ENCODE data around the gene NOC3L. TPM values are rescaled to one million over a fixed set of nuclear protein-coding genes. Genes with fewer than 3 reads are reported as not detected.
"Not testable (repeated sequence)": the region's sequence is repeated elsewhere in the genome, so short reads cannot be mapped to it uniquely, and the experiment has no call there.

The NOC3L gene, protein sequence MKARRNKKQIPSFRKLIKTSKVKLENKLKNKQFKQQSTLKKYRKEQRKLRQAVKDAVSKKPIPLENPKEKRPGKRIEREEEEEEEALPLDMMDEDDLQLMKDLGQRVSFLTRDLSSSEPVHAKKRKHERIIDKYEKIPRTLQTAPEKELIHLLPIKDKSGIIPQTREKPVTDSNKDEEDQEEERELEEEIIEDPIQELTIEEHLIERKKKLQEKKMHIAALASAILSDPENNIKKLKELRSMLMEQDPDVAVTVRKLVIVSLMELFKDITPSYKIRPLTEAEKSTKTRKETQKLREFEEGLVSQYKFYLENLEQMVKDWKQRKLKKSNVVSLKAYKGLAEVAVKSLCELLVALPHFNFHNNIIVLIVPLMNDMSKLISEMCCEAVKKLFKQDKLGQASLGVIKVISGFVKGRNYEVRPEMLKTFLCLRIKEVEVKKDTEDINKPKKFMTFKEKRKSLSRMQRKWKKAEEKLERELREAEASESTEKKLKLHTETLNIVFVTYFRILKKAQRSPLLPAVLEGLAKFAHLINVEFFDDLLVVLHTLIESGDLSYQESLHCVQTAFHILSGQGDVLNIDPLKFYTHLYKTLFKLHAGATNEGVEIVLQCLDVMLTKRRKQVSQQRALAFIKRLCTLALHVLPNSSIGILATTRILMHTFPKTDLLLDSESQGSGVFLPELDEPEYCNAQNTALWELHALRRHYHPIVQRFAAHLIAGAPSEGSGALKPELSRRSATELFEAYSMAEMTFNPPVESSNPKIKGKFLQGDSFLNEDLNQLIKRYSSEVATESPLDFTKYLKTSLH
- total RNA-seq (2014; rRNA removed; shearing (Covaris generic)), result 32.8 and 40.0 TPM in 2 replicates

DNA sequence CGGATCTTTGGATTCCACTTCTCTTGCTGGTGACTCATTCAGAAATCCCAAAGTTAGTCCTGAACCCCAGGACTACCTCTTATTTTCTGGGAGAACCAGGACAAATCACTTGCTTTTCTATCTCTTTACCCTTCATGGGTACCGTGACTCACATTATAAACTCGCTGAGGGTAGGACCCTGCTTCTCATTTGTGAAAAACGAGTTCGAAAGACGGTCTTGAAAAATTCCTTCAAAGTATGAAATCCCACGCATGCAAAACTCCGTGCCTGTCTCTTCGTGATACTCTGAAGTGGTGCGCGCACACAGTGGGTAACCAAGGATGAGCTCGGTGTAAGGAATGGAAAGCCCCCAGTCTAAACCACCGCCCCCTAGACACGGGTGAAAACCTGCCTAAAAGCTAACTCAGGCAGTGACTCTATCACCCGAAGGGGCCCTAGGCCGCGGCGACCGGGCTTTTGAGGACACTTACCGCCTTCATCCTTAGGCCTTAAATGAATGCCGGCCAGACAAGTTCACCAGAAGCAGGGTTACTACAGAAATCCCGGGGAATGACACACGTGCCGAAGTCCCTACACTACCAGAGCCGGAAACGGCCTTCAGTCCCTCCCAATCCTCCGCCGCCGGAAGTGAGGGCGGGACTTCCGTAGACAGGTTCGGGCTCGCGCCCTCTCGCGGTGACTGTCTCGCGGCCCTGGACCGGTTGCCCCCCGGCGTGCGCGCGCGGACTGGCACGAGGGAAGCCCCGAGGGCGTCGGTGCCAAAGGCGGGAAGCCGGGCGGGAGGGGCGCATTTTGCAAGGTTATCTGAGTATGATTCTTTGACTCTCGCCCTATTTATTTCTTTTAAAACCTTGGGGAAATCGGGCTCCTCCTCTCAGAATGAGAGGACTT is at the start of gene NOC3L:
TSS of gene NOC3L (minus strand) at position 580 of the 891 bp plus-strand sequence. CDS start at position 479, 101 bp downstream.
- peaks cover 3% of the 10 kb centered on the region; the same call in 1 of the 2 replicates for H3K27me3 ChIP-seq (ENCODE audit: control insufficient read depth, insufficient read depth, low read length)
- H3K36me3 ChIP-seq (replicated peaks; ENCODE audit: control insufficient read depth, insufficient read depth, low read length), result peaks cover 7% of the 10 kb centered on the region
- H3K4me3 ChIP-seq (ENCODE audit: insufficient read depth, low read depth, low read length), result peak within 1 kb of the TSS; percentile 72
- peak; percentile 92 for DNase-seq

DNA sequence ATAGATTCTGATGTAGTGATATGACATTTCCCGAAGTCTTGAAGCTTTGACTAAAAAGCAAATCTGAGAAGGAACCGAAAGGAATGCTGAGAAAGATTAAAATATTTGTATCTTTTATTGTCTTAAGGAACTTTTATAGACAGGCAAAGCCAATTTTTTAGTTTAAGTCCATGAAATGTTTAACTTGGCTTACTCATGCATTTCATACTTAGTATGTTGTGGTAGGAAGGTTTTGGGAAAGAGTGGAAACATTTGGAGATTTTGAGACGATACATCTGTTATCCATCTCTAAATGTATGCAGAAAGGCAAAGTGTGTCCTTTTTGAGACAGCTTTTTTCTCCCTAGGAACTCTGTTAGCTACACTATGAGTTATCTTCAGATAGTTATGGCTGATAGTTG is 49.7 kb upstream of the NOC3L start:
- DNase-seq, result no peak
- Histone ChIP-seq H3K4me3 (ENCODE audit: insufficient read depth, low read depth, low read length) (no peak overlapping the region), H3K36me3 (replicated peaks; ENCODE audit: control insufficient read depth, insufficient read depth, low read length) (no peaks in the 10 kb centered on the region), H3K27me3 (ENCODE audit: control insufficient read depth, insufficient read depth, low read length) (no peaks in the 10 kb centered on the region)

GRCh38 chr10:94411304-94411703 is 48.6 kb upstream of the NOC3L start:
- no peak for DNase-seq
- Histone ChIP-seq H3K27me3 (ENCODE audit: control insufficient read depth, insufficient read depth, low read length) (no peaks in the 10 kb centered on the region; the same call in 1 of the 2 replicates), H3K4me3 (ENCODE audit: insufficient read depth, low read depth, low read length) (no peak overlapping the region), H3K36me3 (replicated peaks; ENCODE audit: control insufficient read depth, insufficient read depth, low read length) (no peaks in the 10 kb centered on the region)

GRCh38 chr10:94409021-94409657 is 46.4 kb upstream of the NOC3L start:
- no peak for DNase-seq
- Histone ChIP-seq H3K27me3 (ENCODE audit: control insufficient read depth, insufficient read depth, low read length) (peaks cover 11% of the 10 kb centered on the region), H3K4me3 (ENCODE audit: insufficient read depth, low read depth, low read length) (no peak overlapping the region), H3K36me3 (replicated peaks; ENCODE audit: control insufficient read depth, insufficient read depth, low read length) (no peaks in the 10 kb centered on the region)

DNA sequence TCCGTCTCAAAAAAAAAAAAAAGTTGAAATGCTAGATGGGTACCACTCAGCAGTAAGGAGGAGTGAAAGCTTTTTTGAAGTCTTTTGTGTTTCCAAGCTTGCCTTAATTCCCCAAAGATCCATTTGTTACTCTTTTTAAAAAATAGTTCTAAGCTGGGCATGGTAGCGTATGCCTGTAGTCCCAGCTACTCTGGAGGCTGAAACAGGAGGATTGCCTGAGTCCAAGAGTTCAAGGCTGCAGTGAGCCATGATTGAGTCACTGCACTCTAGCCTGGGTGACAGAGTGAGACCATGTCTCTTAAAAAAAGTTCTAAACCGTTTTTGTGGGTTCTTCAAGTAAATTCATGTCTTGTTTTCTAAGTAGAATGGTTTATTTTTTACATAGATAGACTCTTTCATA is 44.9 kb upstream of the NOC3L start:
- Histone ChIP-seq H3K4me3 (ENCODE audit: insufficient read depth, low read depth, low read length) (no peak overlapping the region), H3K27me3 (ENCODE audit: control insufficient read depth, insufficient read depth, low read length) (peaks cover 25% of the 10 kb centered on the region), H3K36me3 (replicated peaks; ENCODE audit: control insufficient read depth, insufficient read depth, low read length) (no peaks in the 10 kb centered on the region)
- no peak for DNase-seq

DNA sequence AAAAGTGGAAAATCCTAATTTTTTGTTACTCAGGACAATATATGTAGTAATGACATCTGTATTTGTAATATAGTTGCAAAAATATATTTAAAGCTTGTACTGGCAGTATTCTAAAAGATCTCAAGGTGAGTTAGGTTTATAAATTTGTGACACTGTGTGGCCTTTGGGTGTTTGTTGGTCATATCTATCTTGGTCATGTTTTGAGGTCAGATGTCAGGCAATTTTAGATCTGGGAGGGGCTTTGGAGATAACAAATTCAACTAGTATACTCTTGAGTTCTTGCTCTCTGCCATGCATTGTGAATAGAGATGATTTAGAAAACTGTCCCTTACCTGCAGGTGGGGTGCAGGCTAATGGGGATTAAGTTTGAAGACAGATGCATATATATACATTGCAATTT is 42.7 kb upstream of the NOC3L start:
- H3K4me3 ChIP-seq (ENCODE audit: insufficient read depth, low read depth, low read length), result no peak overlapping the region
- peaks cover 27% of the 10 kb centered on the region for H3K27me3 ChIP-seq (ENCODE audit: control insufficient read depth, insufficient read depth, low read length)
- DNase-seq, result no peak
- no peaks in the 10 kb centered on the region for H3K36me3 ChIP-seq (replicated peaks; ENCODE audit: control insufficient read depth, insufficient read depth, low read length)

GRCh38 chr10:94403380-94404213 is 40.9 kb upstream of the NOC3L start:
- DNase-seq, result peak; percentile 78
- Histone ChIP-seq H3K27me3 (ENCODE audit: control insufficient read depth, insufficient read depth, low read length) (peaks cover 27% of the 10 kb centered on the region), H3K36me3 (replicated peaks; ENCODE audit: control insufficient read depth, insufficient read depth, low read length) (no peaks in the 10 kb centered on the region), H3K4me3 (ENCODE audit: insufficient read depth, low read depth, low read length) (peak overlapping the region; percentile 70)

GRCh38 chr10:94402843-94403379 is 40.2 kb upstream of the NOC3L start:
- peak overlapping the region; percentile 70 for H3K4me3 ChIP-seq (ENCODE audit: insufficient read depth, low read depth, low read length)
- H3K36me3 ChIP-seq (replicated peaks; ENCODE audit: control insufficient read depth, insufficient read depth, low read length), result no peaks in the 10 kb centered on the region
- peaks cover 27% of the 10 kb centered on the region for H3K27me3 ChIP-seq (ENCODE audit: control insufficient read depth, insufficient read depth, low read length)
- DNase-seq, result peak; percentile 82

DNA sequence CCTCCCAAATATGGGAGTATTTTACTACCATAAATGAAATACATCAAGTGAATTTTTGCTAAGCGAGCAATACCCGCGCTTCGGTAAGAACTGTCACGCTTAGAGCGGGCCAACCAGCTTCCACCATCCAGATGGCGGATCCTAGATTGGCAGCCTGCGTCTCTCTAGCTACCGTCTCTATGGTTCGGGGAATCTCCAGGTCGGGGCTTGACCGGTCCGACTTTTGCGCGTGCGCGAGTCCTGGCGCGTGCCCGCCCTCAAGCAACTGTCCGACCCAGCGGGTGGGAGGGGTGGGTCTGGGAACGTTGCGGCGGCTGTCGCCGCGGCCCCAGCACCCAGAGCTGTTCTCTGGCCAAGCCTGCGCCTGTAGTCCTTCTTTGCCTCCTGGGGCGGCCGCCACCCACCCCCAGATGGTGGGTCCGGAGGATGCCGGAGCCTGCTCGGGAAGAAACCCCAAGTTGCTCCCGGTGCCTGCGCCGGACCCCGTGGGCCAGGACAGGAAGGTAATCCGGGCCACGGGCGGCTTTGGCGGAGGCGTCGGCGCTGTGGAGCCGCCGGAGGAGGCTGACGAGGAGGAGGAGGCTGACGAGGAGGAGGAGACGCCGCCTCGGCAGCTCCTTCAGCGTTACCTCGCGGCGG is 39.6 kb upstream of the NOC3L start, which contains the start of gene TBC1D12:
TSS of gene TBC1D12 (plus strand) at position 338 of the 639 bp plus-strand sequence. CDS start at position 411, 73 bp downstream.
- H3K27me3 ChIP-seq (ENCODE audit: control insufficient read depth, insufficient read depth, low read length), result peaks cover 27% of the 10 kb centered on the region
- peak; percentile 94 for DNase-seq
- H3K36me3 ChIP-seq (replicated peaks; ENCODE audit: control insufficient read depth, insufficient read depth, low read length), result no peaks in the 10 kb centered on the region
- peak within 1 kb of the TSS; percentile 70 for H3K4me3 ChIP-seq (ENCODE audit: insufficient read depth, low read depth, low read length)

DNA sequence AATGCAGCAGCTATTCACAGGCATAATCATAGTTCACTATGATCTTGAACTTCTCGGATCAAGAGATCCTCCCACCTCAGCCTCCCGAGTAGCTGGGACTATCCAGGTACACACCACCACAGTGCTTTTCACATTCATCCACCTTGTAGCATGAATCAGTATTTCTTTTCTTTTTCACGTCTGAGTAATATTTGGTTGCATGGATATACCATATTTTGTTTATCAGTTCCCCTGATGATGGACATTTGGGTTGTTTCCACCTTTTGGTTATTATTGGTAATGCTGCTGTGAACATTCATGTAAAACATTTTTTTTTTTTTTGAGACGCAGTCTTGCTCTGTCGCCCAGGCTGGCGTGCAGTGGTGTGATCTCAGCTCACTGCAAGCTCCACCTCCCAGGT is 36.0 kb upstream of the NOC3L start:
- Histone ChIP-seq H3K4me3 (ENCODE audit: insufficient read depth, low read depth, low read length) (no peak overlapping the region), H3K36me3 (replicated peaks; ENCODE audit: control insufficient read depth, insufficient read depth, low read length) (no peaks in the 10 kb centered on the region), H3K27me3 (ENCODE audit: control insufficient read depth, insufficient read depth, low read length) (peaks cover 12% of the 10 kb centered on the region)
- no peak for DNase-seq

GRCh38 chr10:94397549-94398370 is 35.0 kb upstream of the NOC3L start:
- peaks cover 2% of the 10 kb centered on the region for H3K27me3 ChIP-seq (ENCODE audit: control insufficient read depth, insufficient read depth, low read length)
- no peaks in the 10 kb centered on the region for H3K36me3 ChIP-seq (replicated peaks; ENCODE audit: control insufficient read depth, insufficient read depth, low read length)
- no peak for DNase-seq
- no peak overlapping the region for H3K4me3 ChIP-seq (ENCODE audit: insufficient read depth, low read depth, low read length)

DNA sequence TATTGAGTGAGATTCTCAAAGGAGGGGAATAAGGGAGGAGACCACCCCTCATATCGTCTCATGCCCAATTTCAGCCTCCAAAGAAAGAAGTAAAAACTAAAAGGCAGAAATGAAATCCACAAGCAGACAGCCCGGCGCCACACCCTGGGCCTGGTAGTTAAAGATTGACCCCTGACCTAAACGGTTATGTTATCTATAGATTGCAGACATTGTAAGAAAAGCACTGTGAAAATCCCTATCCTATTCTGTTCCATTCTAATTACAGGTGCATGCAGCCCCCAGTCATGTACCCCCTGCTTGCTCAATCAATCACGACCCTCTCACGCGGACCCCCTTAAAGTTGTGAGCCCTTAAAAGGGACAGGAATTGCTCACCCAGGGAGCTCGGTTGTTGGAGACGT is 29.4 kb upstream of the NOC3L start:
- H3K36me3 ChIP-seq (replicated peaks; ENCODE audit: control insufficient read depth, insufficient read depth, low read length); H3K4me3 ChIP-seq (ENCODE audit: insufficient read depth, low read depth, low read length); H3K27me3 ChIP-seq (ENCODE audit: control insufficient read depth, insufficient read depth, low read length); DNase-seq: not testable (repeated sequence)

All from H7 (cell line).